ENCODE results near the gene PCGF2.

PCGF2 gene

GRCh38 chr17:38751144-38751807 lies 3.1 kb upstream of the PCGF2 start:
- DNase-seq (ENCODE audit: low spot score): no peak

- no peak for DNase-seq (ENCODE audit: low spot score)
Measured at GRCh38 chr17:38750312-38751121, 2.4 kb upstream of the PCGF2 start.

GRCh38 chr17:38750044-38750311 lies 1.8 kb upstream of the PCGF2 start:
- DNase-seq (ENCODE audit: low spot score): no peak

GRCh38 chr17:38749223-38750043 lies 1.3 kb upstream of the PCGF2 start:
- DNase-seq (ENCODE audit: low spot score): no peak

GRCh38 chr17:38748892-38749222 lies 721 bp upstream of the PCGF2 start:
- no peak for DNase-seq (ENCODE audit: low spot score)

- DNase-seq (ENCODE audit: low spot score): no peak
Measured at GRCh38 chr17:38747463-38748148, 530 bp downstream of the PCGF2 start.

GRCh38 chr17:38746849-38747462 lies 1.2 kb downstream of the PCGF2 start:
- DNase-seq (ENCODE audit: low spot score): no peak

- DNase-seq (ENCODE audit: low spot score): no peak
Measured at GRCh38 chr17:38746004-38746848, 1.9 kb downstream of the PCGF2 start.

- no peak for DNase-seq (ENCODE audit: low spot score)
Measured at GRCh38 chr17:38745545-38745944, 2.6 kb downstream of the PCGF2 start.

- no peak for DNase-seq (ENCODE audit: low spot score)
Measured at GRCh38 chr17:38743556-38744171, 4.5 kb downstream of the PCGF2 start.

GRCh38 chr17:38742411-38743308 lies 5.5 kb downstream of the PCGF2 start:
- DNase-seq (ENCODE audit: low spot score): no peak

GRCh38 chr17:38741921-38742410 lies 6.2 kb downstream of the PCGF2 start:
- DNase-seq (ENCODE audit: low spot score): no peak

- no peak for DNase-seq (ENCODE audit: low spot score)
Measured at GRCh38 chr17:38741461-38741860, 6.7 kb downstream of the PCGF2 start.

- no peak for DNase-seq (ENCODE audit: low spot score)
Measured at GRCh38 chr17:38740806-38741205, 7.3 kb downstream of the PCGF2 start.

GRCh38 chr17:38740044-38740443 lies 8.1 kb downstream of the PCGF2 start:
- no peak for DNase-seq (ENCODE audit: low spot score)

- DNase-seq (ENCODE audit: low spot score): no peak
Measured at GRCh38 chr17:38739305-38739704, 8.8 kb downstream of the PCGF2 start.

- DNase-seq (ENCODE audit: low spot score): no peak
Measured at GRCh38 chr17:38738686-38739085, 9.4 kb downstream of the PCGF2 start.

- DNase-seq (ENCODE audit: low spot score): no peak
Measured at GRCh38 chr17:38738007-38738662, 10.0 kb downstream of the PCGF2 start.

Measured in CD4-positive, alpha-beta T cell treated with Interleukin-6 at 100 ng/mL for 8 hours (primary cell).